Measurements from ENCODE around the gene HOXD4.

HOXD4 gene

GRCh38 chr2:176173567-176174381 lies 22.4 kb downstream of the HOXD4 start:
- no peak for DNase-seq

GRCh38 chr2:176174382-176174823 lies 23.1 kb downstream of the HOXD4 start:
- DNase-seq, result no peak

GRCh38 chr2:176174824-176175708 lies 23.7 kb downstream of the HOXD4 start:
- no peak for DNase-seq

GRCh38 chr2:176175709-176176607 lies 24.6 kb downstream of the HOXD4 start:
- DNase-seq, result no peak

GRCh38 chr2:176177580-176178037 lies 26.3 kb downstream of the HOXD4 start:
- DNase-seq, result no peak

GRCh38 chr2:176178038-176178756 lies 26.8 kb downstream of the HOXD4 start:
- no peak for DNase-seq

- DNase-seq, result no peak
These were observed 27.5 kb downstream of the HOXD4 start for GRCh38 chr2:176178757-176179295.

- DNase-seq, result no peak
These were observed 30.2 kb downstream of the HOXD4 start for GRCh38 chr2:176181551-176181950.

- DNase-seq, result no peak
These were observed 31.3 kb downstream of the HOXD4 start for GRCh38 chr2:176182671-176183070.

GRCh38 chr2:176184749-176185148 lies 33.4 kb downstream of the HOXD4 start:
- DNase-seq, result no peak

GRCh38 chr2:176186024-176186423 lies 34.7 kb downstream of the HOXD4 start:
- DNase-seq, result no peak

GRCh38 chr2:176187200-176187898 lies 36.0 kb downstream of the HOXD4 start:
- no peak for DNase-seq

- no peak for DNase-seq
These were observed 36.8 kb downstream of the HOXD4 start, which contains the start of gene HOXD1 for GRCh38 chr2:176187899-176188773. Gene HOXD1 (plus strand): TSS chr2:176188668. CDS start chr2:176188802, 134 bp downstream.

GRCh38 chr2:176188774-176189680 lies 37.7 kb downstream of the HOXD4 start:
- DNase-seq, result no peak

GRCh38 chr2:176189681-176190641 lies 38.6 kb downstream of the HOXD4 start:
- no peak for DNase-seq

GRCh38 chr2:176192351-176192750 lies 41.0 kb downstream of the HOXD4 start:
- no peak for DNase-seq

GRCh38 chr2:176193048-176193447 lies 41.7 kb downstream of the HOXD4 start:
- no peak for DNase-seq

All from activated CD8-positive, alpha-beta memory T cell treated with anti-CD3 and anti-CD28 coated beads, Interleukin-2, amount 50 U/mL, for 4 hours (primary cell).